Neural cell (in vitro differentiated cells): Measurements from ENCODE around the gene MTO1. TPM values are rescaled to one million over a fixed set of nuclear protein-coding genes. Genes with fewer than 3 reads are reported as not detected.

Experiments used
- H2AFZ ChIP-seq: fragments of 200-600, 300-800 bp; sonication (generic), shearing (Covaris generic); 2 replicates; pipeline ENCODE4 v1.6.0; 2014; ENCODE audit warnings: low read depth, mild to moderate bottlenecking, antibody characterized with exemption, low read length, moderate library complexity
- H3F3A ChIP-seq: fragments of 200-600 bp; shearing (Covaris generic); 2 replicates; pipeline ENCODE4 v1.6.1; 2016; ENCODE audit warnings: mild to moderate bottlenecking, moderate library complexity, mixed read lengths, antibody characterized with exemption, low read length; ENCODE audit not compliant: insufficient read depth, poor library complexity, severe bottlenecking
- H3K27ac ChIP-seq: fragments of 200-600, 300-800 bp; sonication (generic), shearing (Covaris generic); 2 replicates; pipeline ENCODE4 v1.5.1; 2014; ENCODE audit warnings: mild to moderate bottlenecking, low read length, moderate library complexity
- H3K27me3 ChIP-seq: fragments of 300-800, 200-600 bp; sonication (generic), shearing (Covaris generic); 2 replicates; pipeline ENCODE4 v1.6.0; 2014; ENCODE audit warnings: mild to moderate bottlenecking, low read depth, low read length, moderate library complexity; ENCODE audit not compliant: insufficient read depth
- H3K36me3 ChIP-seq: fragments of 300-800, 200-600 bp; sonication (generic), shearing (Covaris generic); 2 replicates; pipeline ENCODE4 v1.5.1; 2014; ENCODE audit warnings: mild to moderate bottlenecking, antibody characterized with exemption, low read length, moderate library complexity; ENCODE audit not compliant: insufficient read depth
- H3K4me2 ChIP-seq: fragments of 300-800, 200-600 bp; sonication (generic), shearing (Covaris generic); 2 replicates; pipeline ENCODE4 v1.6.0; 2014; ENCODE audit warnings: mild to moderate bottlenecking, low read length
- H3K4me3 ChIP-seq: fragments of 300-800, 200-600 bp; sonication (generic), shearing (Covaris generic); 2 replicates; pipeline ENCODE4 v1.5.1; 2014; ENCODE audit warnings: mild to moderate bottlenecking, low read length, moderate library complexity
- H3K79me2 ChIP-seq: fragments of 200-600 bp; shearing (Covaris generic); replicated peaks from 2 replicates; pipeline ENCODE4 v1.6.0; 2014; ENCODE audit warnings: mild to moderate bottlenecking, low read length, moderate library complexity; ENCODE audit not compliant: insufficient read depth
- H3K9ac ChIP-seq: fragments of 300-800, 200-600 bp; sonication (generic), shearing (Covaris generic); 2 replicates; pipeline ENCODE4 v1.6.1; 2016; ENCODE audit warnings: mild to moderate bottlenecking, low read length, mixed read lengths
- H3K9me2 ChIP-seq: fragments of 200-600 bp; shearing (Covaris generic); 2 replicates; pipeline ENCODE4 v1.6.1; 2016; ENCODE audit warnings: mild to moderate bottlenecking, low read length, mixed read lengths; ENCODE audit not compliant: insufficient read depth
- H3K9me3 ChIP-seq: fragments of 200-600, 300-800 bp; sonication (generic), shearing (Covaris generic); 2 replicates; pipeline ENCODE4 v1.6.1; 2016; ENCODE audit warnings: mild to moderate bottlenecking, mixed run types, low read length, moderate library complexity, mixed read lengths
- H4K20me1 ChIP-seq: fragments of 200-600 bp; shearing (Covaris generic); 2 replicates; pipeline ENCODE4 v1.6.1; 2016; ENCODE audit warnings: mild to moderate bottlenecking, mixed run types; ENCODE audit not compliant: insufficient read depth
- CTCF ChIP-seq: fragments of 450-650 bp; IDR thresholded peaks from 2 replicates; pipeline ENCODE4 v1.5.1; 2014; ENCODE audit warnings: antibody characterized with exemption, mild to moderate bottlenecking, moderate library complexity; ENCODE audit not compliant: poor library complexity, severe bottlenecking
- EP300 ChIP-seq: fragments of 450-650 bp; conservative IDR thresholded peaks from 2 replicates; pipeline ENCODE4 v1.6.1; 2014; ENCODE audit warnings: antibody characterized with exemption, mild to moderate bottlenecking, moderate library complexity; ENCODE audit not compliant: poor library complexity, severe bottlenecking
- EZH2 ChIP-seq: fragments of 200-600, 300-800 bp; shearing (Covaris generic), sonication (generic); IDR thresholded peaks from 2 replicates; pipeline ENCODE4 v1.6.1; 2014; ENCODE audit warnings: antibody characterized with exemption, low read length, borderline replicate concordance, mild to moderate bottlenecking; ENCODE audit not compliant: insufficient read depth, poor library complexity, severe bottlenecking
- MXI1 ChIP-seq: fragments of 450-650 bp; conservative IDR thresholded peaks from 2 replicates; pipeline ENCODE4 v1.6.1; 2014; ENCODE audit warnings: antibody characterized with exemption, mild to moderate bottlenecking; ENCODE audit not compliant: poor library complexity, severe bottlenecking
- POLR2AphosphoS5 ChIP-seq: IDR thresholded peaks from 2 replicates; pipeline ENCODE4 v1.6.1; 2012
- RAD21 ChIP-seq: fragments of 450-650 bp; conservative IDR thresholded peaks from 2 replicates; pipeline ENCODE4 v1.6.1; 2014; ENCODE audit warnings: antibody characterized with exemption, mild to moderate bottlenecking, moderate library complexity
- REST ChIP-seq: IDR thresholded peaks from 2 replicates; pipeline ENCODE4 v1.6.1; 2012; ENCODE audit warnings: borderline replicate concordance
- SMC3 ChIP-seq: fragments of 450-650 bp; conservative IDR thresholded peaks from 2 replicates; pipeline ENCODE4 v1.6.1; 2014; ENCODE audit warnings: antibody characterized with exemption, mild to moderate bottlenecking, moderate library complexity; ENCODE audit not compliant: poor library complexity
- TAF1 ChIP-seq: IDR thresholded peaks from 2 replicates; pipeline ENCODE4 v1.6.1; 2012; ENCODE audit warnings: low read depth
- polyA plus RNA-seq: library from polyadenylated mRNA; depleted of rRNA; stranded (reverse); fragments of >200 nt; gene quantifications from 2 replicates; pipeline ENCODE4 v1.2.3, GENCODE V29; 2014

The MTO1 gene
- polyA plus RNA-seq, 1 donor from 2014 or later: 30.6 TPM

- Histone ChIP-seq H3K36me3 (no peaks in the 10 kb centered on the region), H3F3A (no peaks in the 10 kb centered on the region), H3K4me2 (no peak overlapping the region), H3K79me2 (no peaks in the 10 kb centered on the region), H2AFZ (no peak overlapping the region), H4K20me1 (no peaks in the 10 kb centered on the region), H3K9ac (no peak overlapping the region), H3K27me3 (no peaks in the 10 kb centered on the region), H3K9me3 (no peaks in the 10 kb centered on the region), H3K27ac (no peak overlapping the region), H3K4me3 (no peak overlapping the region), H3K9me2 (no peaks in the 10 kb centered on the region)
- no peak for TF ChIP-seq POLR2AphosphoS5
Measured at GRCh38 chr6:73503027-73503772, 41.7 kb downstream of the MTO1 start.

DNA sequence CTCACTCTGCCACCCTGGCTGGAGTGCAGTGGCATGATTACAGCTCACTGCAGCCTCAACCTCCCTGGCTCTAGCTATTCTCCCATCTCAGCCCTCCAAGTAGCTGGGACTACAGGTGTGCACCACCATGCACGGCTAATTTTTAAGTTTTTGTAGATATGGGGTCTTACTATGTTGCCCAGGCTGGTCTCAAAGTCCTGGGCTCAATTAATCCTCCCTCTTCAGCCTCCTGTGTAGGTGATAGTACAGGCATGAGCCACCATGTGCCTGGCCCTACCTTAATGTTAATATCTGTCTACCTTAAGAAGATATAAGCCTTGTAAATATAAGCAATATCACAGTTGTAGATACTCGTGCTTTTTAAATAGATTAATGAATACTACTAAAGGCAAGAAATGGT, 42.6 kb downstream of the MTO1 start:
- H2AFZ ChIP-seq: no peak overlapping the region
- H3K79me2 ChIP-seq: no peaks in the 10 kb centered on the region
- H3F3A ChIP-seq: no peaks in the 10 kb centered on the region
- no peak overlapping the region for H3K9ac ChIP-seq
- no peaks in the 10 kb centered on the region for H3K9me3 ChIP-seq
- no peak overlapping the region for H3K4me2 ChIP-seq
- H3K27me3 ChIP-seq: no peaks in the 10 kb centered on the region
- TF ChIP-seq EP300 (no peak), RAD21 (no peak), CTCF (no peak), TAF1 (no peak), SMC3 (no peak), EZH2 (no peak), MXI1 (no peak), REST (no peak)
- no peak overlapping the region for H3K4me3 ChIP-seq
- H3K27ac ChIP-seq: no peak overlapping the region
- no peaks in the 10 kb centered on the region for H4K20me1 ChIP-seq
- no peaks in the 10 kb centered on the region for H3K36me3 ChIP-seq
- H3K9me2 ChIP-seq: no peaks in the 10 kb centered on the region

DNA sequence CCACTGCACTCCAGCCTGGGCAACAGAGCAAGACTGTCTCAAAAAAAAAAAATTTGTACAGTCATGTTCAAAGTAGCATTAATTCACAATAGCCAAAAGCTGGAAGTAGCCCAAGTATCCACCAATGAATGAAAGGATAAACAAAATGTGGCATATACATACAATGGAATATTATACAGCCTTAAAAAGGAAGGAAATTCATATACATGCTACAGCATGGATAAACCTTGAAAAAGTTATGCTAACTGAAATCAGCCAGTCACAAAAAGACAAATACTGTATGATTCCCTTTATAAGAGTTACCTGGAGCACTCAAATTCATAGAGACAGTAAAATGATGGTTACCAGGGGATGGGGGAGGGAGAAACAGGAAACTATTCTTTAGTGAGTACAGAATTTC, 43.6 kb downstream of the MTO1 start:
- Histone ChIP-seq H3K9me2 (no peaks in the 10 kb centered on the region), H3K9me3 (no peaks in the 10 kb centered on the region), H3K4me3 (no peak overlapping the region), H3K27ac (no peak overlapping the region), H4K20me1 (no peaks in the 10 kb centered on the region), H2AFZ (no peak overlapping the region), H3K36me3 (no peaks in the 10 kb centered on the region), H3K79me2 (no peaks in the 10 kb centered on the region), H3K4me2 (no peak overlapping the region), H3K9ac (no peak overlapping the region), H3F3A (no peaks in the 10 kb centered on the region), H3K27me3 (no peaks in the 10 kb centered on the region)
- TF ChIP-seq POLR2AphosphoS5: no peak
- TF ChIP-seq CTCF: no peak
- no peak for TF ChIP-seq SMC3
- TF ChIP-seq REST: no peak
- TF ChIP-seq RAD21: no peak
- no peak for TF ChIP-seq EP300
- TF ChIP-seq TAF1: no peak
- TF ChIP-seq MXI1: no peak
- TF ChIP-seq EZH2: no peak
